Vagina (tissue), 2 donors: Measurements from ENCODE around the gene TBX4.

ENCODE experiments used
- CTCF ChIP-seq, 3 experiments: fragments of 450-650 bp in 2 of 3; fragments of 200-600 bp in 1 of 3; sonication (generic) in 1 of 3; IDR thresholded peaks; one replicate each; pipeline ENCODE4 v1.5.1; 2017 to 2019; ENCODE audit warnings: antibody characterized with exemption in 3 of 3, mild to moderate bottlenecking in 2 of 3, moderate library complexity in 2 of 3
- POLR2A ChIP-seq, 2 donors: fragments of 450-650 bp; IDR thresholded peaks; one replicate each; pipeline ENCODE4 v1.6.1; 2017; ENCODE audit warnings: antibody characterized with exemption in 2 of 2, mild to moderate bottlenecking in 2 of 2, moderate library complexity in 2 of 2
- POLR2AphosphoS5 ChIP-seq, 2 donors: sonication (generic); formaldehyde crosslinking; IDR thresholded peaks; one replicate each; pipeline ENCODE4 v1.9.0; 2017; ENCODE audit warnings: antibody characterized with exemption in 2 of 2, mild to moderate bottlenecking in 2 of 2, low read depth in 1 of 2; ENCODE audit not compliant: insufficient read depth in 1 of 2

GRCh38 chr17:61412143-61412859 is 39.9 kb upstream of the TBX4 start:
- TF ChIP-seq POLR2A (IDR thresholded peaks at IDR 0.05) (peak in 1 of 2 donors; percentile 33), CTCF (IDR thresholded peaks at IDR 0.05) (peak; percentile 91 to 96 (median 94)), POLR2AphosphoS5 (IDR thresholded peaks at IDR 0.05; ENCODE audit: insufficient read depth in 1 of 2, low read depth in 1 of 2) (peak; percentile 35 to 79)
